HCT116 (cell line): ENCODE results near the gene BCL2L11.

ENCODE experiments used
- CEBPB ChIP-seq: IDR thresholded peaks from 2 replicates; pipeline ENCODE4 v1.6.1; 2012; ENCODE audit warnings: low read depth
- EZH2 ChIP-seq: fragments of 200-600 bp; sonication (generic); IDR thresholded peaks from 2 replicates; pipeline ENCODE4 v1.6.1; 2017; ENCODE audit warnings: antibody characterized with exemption, mixed run types
- EZH2phosphoT487 ChIP-seq: fragments of 200-600 bp; IDR thresholded peaks from 2 replicates; pipeline ENCODE4 v1.6.1; 2018; ENCODE audit warnings: antibody characterized with exemption, borderline replicate concordance
- POLR2A ChIP-seq: IDR thresholded peaks from 2 replicates; pipeline ENCODE4 v1.7.0; 2011; ENCODE audit warnings: borderline replicate concordance; ENCODE audit not compliant: insufficient read depth, insufficient read length; ENCODE audit errors: extremely low read depth
- POLR2AphosphoS5 ChIP-seq: IDR thresholded peaks from 2 replicates; pipeline ENCODE4 v1.6.1; 2011; ENCODE audit warnings: mild to moderate bottlenecking, low read depth, low read length, moderate library complexity
- YY1 ChIP-seq: IDR thresholded peaks from 2 replicates; pipeline ENCODE4 v1.6.1; 2011; ENCODE audit warnings: low read length, low read depth, moderate library complexity, mild to moderate bottlenecking; ENCODE audit not compliant: insufficient replicate concordance; ENCODE audit errors: extremely low read depth
- ZNF274 ChIP-seq: fragments of 200-500 bp; sonication (Bioruptor generic); IDR thresholded peaks from 2 replicates; pipeline ENCODE4 v1.6.1; 2014; ENCODE audit warnings: mild to moderate bottlenecking, low read depth, low read length, inconsistent platforms
- TF ChIP-seq, protein P1 (sequence below), 3 experiments: fragments of 200-600 bp in 1 of 3; sonication (generic) in 1 of 3; IDR thresholded peaks in 2 of 3; conservative IDR thresholded peaks in 1 of 3; 2 replicates each; pipeline ENCODE4 v1.5.1; 2012 to 2017; ENCODE audit warnings: low read depth in 2 of 3, low read length in 2 of 3, antibody characterized with exemption in 1 of 3, borderline replicate concordance in 1 of 3, control low read depth in 1 of 3, mild to moderate bottlenecking in 1 of 3, mixed read lengths in 1 of 3, mixed run types in 1 of 3, moderate library complexity in 1 of 3; ENCODE audit not compliant: insufficient read depth in 1 of 3

DNA sequence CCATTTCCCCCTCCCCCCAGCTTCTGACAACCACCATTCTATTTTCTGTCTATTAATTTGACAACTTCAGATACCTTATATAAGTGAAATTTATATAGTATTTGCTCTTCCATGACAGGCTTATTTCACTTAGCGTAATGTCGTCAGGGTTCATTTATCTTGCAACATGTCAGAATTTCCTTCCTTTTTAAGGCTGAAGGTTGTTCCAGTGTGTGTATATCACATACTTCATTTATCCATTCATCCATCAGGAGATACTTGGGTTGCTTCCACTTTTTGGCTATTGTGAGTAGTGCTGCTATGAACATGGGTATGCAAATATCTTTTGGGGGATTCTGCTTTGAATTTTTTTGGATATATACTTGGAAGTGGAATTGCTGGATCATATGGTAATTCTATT lies 7.4 kb downstream of the BCL2L11 start:
- TF ChIP-seq POLR2AphosphoS5 (no peak), CEBPB (no peak), POLR2A (no peak), YY1 (no peak), EZH2 (no peak), ZNF274 (no peak), EZH2phosphoT487 (no peak)
- TF ChIP-seq, protein P1, sequence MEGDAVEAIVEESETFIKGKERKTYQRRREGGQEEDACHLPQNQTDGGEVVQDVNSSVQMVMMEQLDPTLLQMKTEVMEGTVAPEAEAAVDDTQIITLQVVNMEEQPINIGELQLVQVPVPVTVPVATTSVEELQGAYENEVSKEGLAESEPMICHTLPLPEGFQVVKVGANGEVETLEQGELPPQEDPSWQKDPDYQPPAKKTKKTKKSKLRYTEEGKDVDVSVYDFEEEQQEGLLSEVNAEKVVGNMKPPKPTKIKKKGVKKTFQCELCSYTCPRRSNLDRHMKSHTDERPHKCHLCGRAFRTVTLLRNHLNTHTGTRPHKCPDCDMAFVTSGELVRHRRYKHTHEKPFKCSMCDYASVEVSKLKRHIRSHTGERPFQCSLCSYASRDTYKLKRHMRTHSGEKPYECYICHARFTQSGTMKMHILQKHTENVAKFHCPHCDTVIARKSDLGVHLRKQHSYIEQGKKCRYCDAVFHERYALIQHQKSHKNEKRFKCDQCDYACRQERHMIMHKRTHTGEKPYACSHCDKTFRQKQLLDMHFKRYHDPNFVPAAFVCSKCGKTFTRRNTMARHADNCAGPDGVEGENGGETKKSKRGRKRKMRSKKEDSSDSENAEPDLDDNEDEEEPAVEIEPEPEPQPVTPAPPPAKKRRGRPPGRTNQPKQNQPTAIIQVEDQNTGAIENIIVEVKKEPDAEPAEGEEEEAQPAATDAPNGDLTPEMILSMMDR (IDR thresholded peaks at IDR 0.05 in 2 of 3, conservative IDR thresholded peaks at IDR 0.05 in 1 of 3; ENCODE audit: borderline replicate concordance in 1 of 3, insufficient read depth in 1 of 3, low read depth in 2 of 3, low read length in 2 of 3) = no peak
